ENCODE data around the gene PTEN.
"Not testable (repeated sequence)": the region's sequence is repeated elsewhere in the genome, so short reads cannot be mapped to it uniquely, and the experiment has no call there.

The PTEN gene

GRCh38 chr10:87846023-87846422 lies 17.4 kb upstream of the PTEN start:
- DNase-seq (ENCODE audit: low spot score) = peak; percentile 40

- DNase-seq (ENCODE audit: low spot score) = not testable (repeated sequence)
Measured at GRCh38 chr10:87846711-87847110, 16.7 kb upstream of the PTEN start.

GRCh38 chr10:87847550-87847949 lies 15.9 kb upstream of the PTEN start:
- no peak for DNase-seq (ENCODE audit: low spot score)

- no peak for DNase-seq (ENCODE audit: low spot score)
Measured at GRCh38 chr10:87849001-87849400, 14.4 kb upstream of the PTEN start.

- peak; percentile 60 for DNase-seq (ENCODE audit: low spot score)
Measured at GRCh38 chr10:87850742-87851205, 12.7 kb upstream of the PTEN start.

GRCh38 chr10:87852089-87852488 lies 11.3 kb upstream of the PTEN start:
- no peak for DNase-seq (ENCODE audit: low spot score)

GRCh38 chr10:87855247-87855646 lies 8.2 kb upstream of the PTEN start:
- DNase-seq (ENCODE audit: low spot score) = not testable (repeated sequence)

GRCh38 chr10:87855665-87856064 lies 7.8 kb upstream of the PTEN start:
- DNase-seq (ENCODE audit: low spot score) = not testable (repeated sequence)

GRCh38 chr10:87860156-87860795 lies 3.1 kb upstream of the PTEN start:
- DNase-seq (ENCODE audit: low spot score) = peak; percentile 50

GRCh38 chr10:87860816-87861403 lies 2.5 kb upstream of the PTEN start:
- DNase-seq (ENCODE audit: low spot score) = no peak

- DNase-seq (ENCODE audit: low spot score) = peak; percentile 74
Measured at GRCh38 chr10:87861566-87861952, 1.9 kb upstream of the PTEN start.

- DNase-seq (ENCODE audit: low spot score) = peak; percentile 97
Measured at GRCh38 chr10:87861953-87862678, 1.3 kb upstream of the PTEN start.

GRCh38 chr10:87862679-87863052 lies 759 bp upstream of the PTEN start:
- no peak for DNase-seq (ENCODE audit: low spot score)

- not testable (repeated sequence) for DNase-seq (ENCODE audit: low spot score)
Measured at GRCh38 chr10:87863951-87864495, 598 bp downstream of the PTEN start.

GRCh38 chr10:87864496-87865059 lies 1.2 kb downstream of the PTEN start:
- DNase-seq (ENCODE audit: low spot score) = no peak

- no peak for DNase-seq (ENCODE audit: low spot score)
Measured at GRCh38 chr10:87865241-87865881, 1.9 kb downstream of the PTEN start.

GRCh38 chr10:87866412-87866974 lies 3.1 kb downstream of the PTEN start:
- no peak for DNase-seq (ENCODE audit: low spot score)

- DNase-seq (ENCODE audit: low spot score) = no peak
Measured at GRCh38 chr10:87867453-87867852, 4.0 kb downstream of the PTEN start.

GRCh38 chr10:87868277-87868676 lies 4.9 kb downstream of the PTEN start:
- no peak for DNase-seq (ENCODE audit: low spot score)

- DNase-seq (ENCODE audit: low spot score) = not testable (repeated sequence)
Measured at GRCh38 chr10:87869139-87869538, 5.7 kb downstream of the PTEN start.

GRCh38 chr10:87869773-87870551 lies 6.5 kb downstream of the PTEN start:
- DNase-seq (ENCODE audit: low spot score) = no peak

All from LoVo (cell line).